ENCODE results near the gene PSME2. TPM values are rescaled to one million over a fixed set of nuclear protein-coding genes. Genes with fewer than 3 reads are reported as not detected.
A peak's percentile ranks its signal among the peaks of the same experiment; 100 is the strongest.

PSME2 gene
- total and polyA plus RNA-seq, 2 of the 13 experiments (the other 11 are each of a cell fraction or from before 2014, with no cell fraction given): 332 to 716 TPM

DNA sequence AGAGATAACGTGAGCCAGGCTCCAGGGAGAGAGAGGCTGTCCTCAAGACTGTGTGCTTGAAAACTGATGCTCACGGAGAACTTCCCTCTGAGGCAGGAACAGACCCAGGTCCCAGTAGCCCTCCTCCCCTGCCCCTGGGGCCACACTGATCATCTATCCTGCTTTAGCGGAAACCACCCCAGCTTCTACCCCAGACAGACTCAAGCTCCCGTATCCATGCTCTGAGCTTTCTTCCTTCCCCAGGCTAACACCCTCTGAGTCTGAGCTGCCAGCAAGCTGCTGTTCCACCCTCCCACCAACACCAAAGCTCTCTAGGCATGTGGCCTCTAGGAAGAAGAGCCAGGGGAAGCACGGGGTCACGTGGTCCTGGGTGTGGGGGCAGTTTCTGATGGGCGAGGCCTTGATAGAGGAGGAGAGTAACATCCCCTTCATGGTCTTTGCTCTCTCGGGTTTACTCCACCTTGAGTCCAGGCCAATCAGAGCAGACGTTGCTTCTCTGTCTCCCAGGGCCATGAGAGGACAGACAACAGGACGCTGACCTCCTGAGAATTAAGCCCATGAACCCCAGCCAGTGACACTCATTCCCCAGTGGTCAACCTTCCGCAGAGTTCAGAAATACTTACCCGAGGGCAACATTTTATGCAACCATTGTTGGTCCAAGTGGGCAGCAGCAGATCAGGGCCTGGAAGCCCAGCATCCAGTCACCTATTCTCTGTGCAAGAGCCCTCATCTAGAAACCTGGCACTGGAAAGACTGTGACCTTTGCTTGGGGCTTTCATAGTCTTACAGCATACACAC is 50.9 kb downstream of the PSME2 start (continued):
- TF ChIP-seq, protein P1, sequence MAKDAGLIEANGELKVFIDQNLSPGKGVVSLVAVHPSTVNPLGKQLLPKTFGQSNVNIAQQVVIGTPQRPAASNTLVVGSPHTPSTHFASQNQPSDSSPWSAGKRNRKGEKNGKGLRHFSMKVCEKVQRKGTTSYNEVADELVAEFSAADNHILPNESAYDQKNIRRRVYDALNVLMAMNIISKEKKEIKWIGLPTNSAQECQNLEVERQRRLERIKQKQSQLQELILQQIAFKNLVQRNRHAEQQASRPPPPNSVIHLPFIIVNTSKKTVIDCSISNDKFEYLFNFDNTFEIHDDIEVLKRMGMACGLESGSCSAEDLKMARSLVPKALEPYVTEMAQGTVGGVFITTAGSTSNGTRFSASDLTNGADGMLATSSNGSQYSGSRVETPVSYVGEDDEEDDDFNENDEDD (CRISPR knock-in tag; IDR thresholded peaks at IDR 0.05; ENCODE audit: borderline replicate concordance): peak; percentile 98
- TF ChIP-seq KDM1A (CRISPR knock-in tag; IDR thresholded peaks at IDR 0.05) (peak; percentile 92), REPIN1 (CRISPR knock-in tag; IDR thresholded peaks at IDR 0.05; ENCODE audit: borderline replicate concordance, low read depth) (peak; percentile 100), JUND (CRISPR knock-in tag; IDR thresholded peaks at IDR 0.05) (no peak), ZNF780A (CRISPR knock-in tag; IDR thresholded peaks at IDR 0.05) (no peak), HOXA3 (CRISPR knock-in tag; IDR thresholded peaks at IDR 0.05) (peak; percentile 94), IKZF1 (IDR thresholded peaks at IDR 0.05) (no peak), ZNF335 (CRISPR knock-in tag; IDR thresholded peaks at IDR 0.05) (peak; percentile 94), ATF7 (IDR thresholded peaks at IDR 0.05) (no peak), ATF7 (CRISPR knock-in tag; IDR thresholded peaks at IDR 0.05) (peak; percentile 95; the same call in 1 of the 2 replicates), ZNF7 (CRISPR knock-in tag; IDR thresholded peaks at IDR 0.05) (peak; percentile 61; the same call in 1 of the 2 replicates), E2F1 (CRISPR knock-in tag; IDR thresholded peaks at IDR 0.05) (no peak; the same call in 1 of the 2 replicates), FLYWCH1 (CRISPR knock-in tag; IDR thresholded peaks at IDR 0.05) (no peak), ZNF577 (CRISPR knock-in tag; IDR thresholded peaks at IDR 0.05; ENCODE audit: borderline replicate concordance, low read depth) (peak; percentile 95; the same call in 1 of the 2 replicates), ZNF350 (CRISPR knock-in tag; IDR thresholded peaks at IDR 0.05; ENCODE audit: borderline replicate concordance, low read depth) (peak; percentile 97), NFYB (CRISPR knock-in tag; IDR thresholded peaks at IDR 0.05) (peak; percentile 90)
- TF ChIP-seq, protein P2, sequence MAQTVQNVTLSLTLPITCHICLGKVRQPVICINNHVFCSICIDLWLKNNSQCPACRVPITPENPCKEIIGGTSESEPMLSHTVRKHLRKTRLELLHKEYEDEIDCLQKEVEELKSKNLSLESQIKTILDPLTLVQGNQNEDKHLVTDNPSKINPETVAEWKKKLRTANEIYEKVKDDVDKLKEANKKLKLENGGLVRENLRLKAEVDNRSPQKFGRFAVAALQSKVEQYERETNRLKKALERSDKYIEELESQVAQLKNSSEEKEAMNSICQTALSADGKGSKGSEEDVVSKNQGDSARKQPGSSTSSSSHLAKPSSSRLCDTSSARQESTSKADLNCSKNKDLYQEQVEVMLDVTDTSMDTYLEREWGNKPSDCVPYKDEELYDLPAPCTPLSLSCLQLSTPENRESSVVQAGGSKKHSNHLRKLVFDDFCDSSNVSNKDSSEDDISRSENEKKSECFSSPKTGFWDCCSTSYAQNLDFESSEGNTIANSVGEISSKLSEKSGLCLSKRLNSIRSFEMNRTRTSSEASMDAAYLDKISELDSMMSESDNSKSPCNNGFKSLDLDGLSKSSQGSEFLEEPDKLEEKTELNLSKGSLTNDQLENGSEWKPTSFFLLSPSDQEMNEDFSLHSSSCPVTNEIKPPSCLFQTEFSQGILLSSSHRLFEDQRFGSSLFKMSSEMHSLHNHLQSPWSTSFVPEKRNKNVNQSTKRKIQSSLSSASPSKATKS (CRISPR knock-in tag; IDR thresholded peaks at IDR 0.05): no peak
- TF ChIP-seq, protein P3, sequence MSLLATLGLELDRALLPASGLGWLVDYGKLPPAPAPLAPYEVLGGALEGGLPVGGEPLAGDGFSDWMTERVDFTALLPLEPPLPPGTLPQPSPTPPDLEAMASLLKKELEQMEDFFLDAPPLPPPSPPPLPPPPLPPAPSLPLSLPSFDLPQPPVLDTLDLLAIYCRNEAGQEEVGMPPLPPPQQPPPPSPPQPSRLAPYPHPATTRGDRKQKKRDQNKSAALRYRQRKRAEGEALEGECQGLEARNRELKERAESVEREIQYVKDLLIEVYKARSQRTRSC (CRISPR knock-in tag; IDR thresholded peaks at IDR 0.05; ENCODE audit: low read depth): peak; percentile 97; the same call in 1 of the 2 replicates
- TF ChIP-seq, protein P4, sequence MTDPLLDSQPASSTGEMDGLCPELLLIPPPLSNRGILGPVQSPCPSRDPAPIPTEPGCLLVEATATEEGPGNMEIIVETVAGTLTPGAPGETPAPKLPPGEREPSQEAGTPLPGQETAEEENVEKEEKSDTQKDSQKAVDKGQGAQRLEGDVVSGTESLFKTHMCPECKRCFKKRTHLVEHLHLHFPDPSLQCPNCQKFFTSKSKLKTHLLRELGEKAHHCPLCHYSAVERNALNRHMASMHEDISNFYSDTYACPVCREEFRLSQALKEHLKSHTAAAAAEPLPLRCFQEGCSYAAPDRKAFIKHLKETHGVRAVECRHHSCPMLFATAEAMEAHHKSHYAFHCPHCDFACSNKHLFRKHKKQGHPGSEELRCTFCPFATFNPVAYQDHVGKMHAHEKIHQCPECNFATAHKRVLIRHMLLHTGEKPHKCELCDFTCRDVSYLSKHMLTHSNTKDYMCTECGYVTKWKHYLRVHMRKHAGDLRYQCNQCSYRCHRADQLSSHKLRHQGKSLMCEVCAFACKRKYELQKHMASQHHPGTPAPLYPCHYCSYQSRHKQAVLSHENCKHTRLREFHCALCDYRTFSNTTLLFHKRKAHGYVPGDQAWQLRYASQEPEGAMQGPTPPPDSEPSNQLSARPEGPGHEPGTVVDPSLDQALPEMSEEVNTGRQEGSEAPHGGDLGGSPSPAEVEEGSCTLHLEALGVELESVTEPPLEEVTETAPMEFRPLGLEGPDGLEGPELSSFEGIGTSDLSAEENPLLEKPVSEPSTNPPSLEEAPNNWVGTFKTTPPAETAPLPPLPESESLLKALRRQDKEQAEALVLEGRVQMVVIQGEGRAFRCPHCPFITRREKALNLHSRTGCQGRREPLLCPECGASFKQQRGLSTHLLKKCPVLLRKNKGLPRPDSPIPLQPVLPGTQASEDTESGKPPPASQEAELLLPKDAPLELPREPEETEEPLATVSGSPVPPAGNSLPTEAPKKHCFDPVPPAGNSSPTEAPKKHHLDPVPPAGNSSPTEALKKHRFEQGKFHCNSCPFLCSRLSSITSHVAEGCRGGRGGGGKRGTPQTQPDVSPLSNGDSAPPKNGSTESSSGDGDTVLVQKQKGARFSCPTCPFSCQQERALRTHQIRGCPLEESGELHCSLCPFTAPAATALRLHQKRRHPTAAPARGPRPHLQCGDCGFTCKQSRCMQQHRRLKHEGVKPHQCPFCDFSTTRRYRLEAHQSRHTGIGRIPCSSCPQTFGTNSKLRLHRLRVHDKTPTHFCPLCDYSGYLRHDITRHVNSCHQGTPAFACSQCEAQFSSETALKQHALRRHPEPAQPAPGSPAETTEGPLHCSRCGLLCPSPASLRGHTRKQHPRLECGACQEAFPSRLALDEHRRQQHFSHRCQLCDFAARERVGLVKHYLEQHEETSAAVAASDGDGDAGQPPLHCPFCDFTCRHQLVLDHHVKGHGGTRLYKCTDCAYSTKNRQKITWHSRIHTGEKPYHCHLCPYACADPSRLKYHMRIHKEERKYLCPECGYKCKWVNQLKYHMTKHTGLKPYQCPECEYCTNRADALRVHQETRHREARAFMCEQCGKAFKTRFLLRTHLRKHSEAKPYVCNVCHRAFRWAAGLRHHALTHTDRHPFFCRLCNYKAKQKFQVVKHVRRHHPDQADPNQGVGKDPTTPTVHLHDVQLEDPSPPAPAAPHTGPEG (CRISPR knock-in tag; IDR thresholded peaks at IDR 0.05): peak; percentile 75; the same call in 1 of the 2 replicates
